Activated T-helper 1 cell treated with Interleukin-2 at 50 U/mL for 16 hours (primary cell): ENCODE data around the gene ZNF808.
A peak's percentile ranks its signal among the peaks of the same experiment; 100 is the strongest.
"Not testable (repeated sequence)": the region's sequence is repeated elsewhere in the genome, so short reads cannot be mapped to it uniquely, and the experiment has no call there.

Source experiments
- DNase-seq: peaks from one replicate; pipeline ENCODE4 v3.0.0-alpha.2; 2020; ENCODE audit warnings: low read depth

The ZNF808 gene

DNA sequence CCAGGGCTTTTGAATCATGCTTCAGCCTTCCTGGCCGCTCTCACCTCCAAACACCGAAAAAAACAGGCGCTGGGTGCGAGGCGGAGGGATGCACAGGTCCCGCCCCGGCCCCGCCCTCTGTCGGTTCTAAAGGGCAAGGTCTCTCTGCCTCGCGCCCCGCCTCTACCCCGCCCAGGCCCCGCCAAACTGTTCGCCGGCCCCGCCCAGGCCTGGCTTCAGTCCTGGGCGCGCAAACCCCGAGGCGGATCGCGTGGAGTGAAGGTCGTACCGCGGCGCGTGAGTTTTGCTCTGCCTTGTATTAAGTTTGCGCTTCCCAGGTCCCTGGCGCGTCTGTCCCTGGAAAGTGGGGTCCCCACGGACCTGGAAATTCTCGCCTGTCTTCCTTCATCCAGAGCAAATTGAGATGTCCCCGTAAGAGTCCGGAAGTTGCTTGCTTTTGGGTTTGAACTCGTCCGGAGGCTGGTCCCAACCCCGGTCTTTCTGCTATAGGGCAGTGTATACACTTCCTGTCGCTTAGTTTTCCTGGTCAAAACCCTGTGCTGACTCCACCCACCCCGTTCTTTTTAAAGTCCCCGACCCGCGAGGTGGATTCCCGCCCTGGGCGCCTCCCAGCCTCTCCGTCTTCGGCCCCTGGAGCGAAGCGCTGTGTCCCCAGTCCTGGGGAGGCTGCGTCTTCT, 8.4 kb downstream of the ZNF808 start:
- peak; percentile 86 for DNase-seq

DNA sequence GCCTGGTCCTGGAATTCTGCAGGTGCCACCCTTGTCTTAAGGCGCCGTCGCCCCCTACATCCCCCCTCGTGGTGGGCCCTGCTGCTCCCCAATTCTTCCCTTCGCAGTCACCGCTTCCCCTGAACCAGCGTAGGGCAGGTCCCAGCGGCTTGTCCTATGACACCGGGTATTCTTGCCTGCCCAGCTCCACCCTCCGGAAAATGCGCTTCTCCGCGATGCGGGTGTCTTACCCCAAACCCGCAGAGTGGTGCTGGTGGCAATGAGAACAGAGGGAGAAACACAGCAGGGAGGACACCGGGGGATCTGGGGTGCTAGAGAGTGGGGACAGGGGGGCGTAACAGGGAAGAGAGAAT, 9.0 kb downstream of the ZNF808 start:
- peak; percentile 24 for DNase-seq

DNA sequence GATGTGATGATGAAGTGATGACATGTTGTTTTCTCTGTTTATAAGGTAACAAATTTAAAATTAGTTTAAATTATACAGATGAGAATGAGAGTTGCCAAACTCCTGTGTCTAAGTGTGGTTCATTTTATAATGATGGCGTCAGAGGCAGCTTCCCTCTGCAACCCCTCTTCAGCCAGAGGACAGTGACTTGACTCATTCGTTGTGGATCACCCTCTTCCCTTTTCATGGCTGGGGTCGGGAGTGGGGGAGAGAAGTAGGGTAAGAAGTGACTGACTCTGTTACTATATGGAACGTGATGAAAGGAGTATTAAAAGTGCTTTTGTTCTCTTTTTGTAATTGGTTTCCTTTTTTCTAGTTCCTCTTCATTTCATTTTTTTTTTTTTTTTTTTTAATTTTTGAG, 11.3 kb downstream of the ZNF808 start:
- DNase-seq = not testable (repeated sequence)

DNA sequence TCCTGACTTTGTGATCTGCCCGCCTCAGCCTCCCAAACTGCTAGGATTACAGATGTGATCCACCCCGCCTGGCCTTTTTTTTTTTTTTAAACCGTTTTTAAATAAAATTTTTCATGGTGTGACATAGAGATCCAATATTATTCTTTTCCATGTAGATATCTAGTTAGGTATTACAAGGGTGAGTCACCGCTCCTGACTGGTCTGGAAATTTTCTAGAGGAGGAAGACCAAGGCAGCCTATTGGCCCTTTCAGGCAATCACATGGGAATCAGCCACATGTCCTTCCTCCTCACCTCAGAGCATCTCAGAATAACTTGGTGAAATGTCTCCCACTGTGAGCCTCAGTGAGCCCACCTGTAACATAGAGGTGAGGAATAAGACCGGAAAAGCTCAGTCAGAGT, 13.7 kb downstream of the ZNF808 start:
- DNase-seq = not testable (repeated sequence)

DNA sequence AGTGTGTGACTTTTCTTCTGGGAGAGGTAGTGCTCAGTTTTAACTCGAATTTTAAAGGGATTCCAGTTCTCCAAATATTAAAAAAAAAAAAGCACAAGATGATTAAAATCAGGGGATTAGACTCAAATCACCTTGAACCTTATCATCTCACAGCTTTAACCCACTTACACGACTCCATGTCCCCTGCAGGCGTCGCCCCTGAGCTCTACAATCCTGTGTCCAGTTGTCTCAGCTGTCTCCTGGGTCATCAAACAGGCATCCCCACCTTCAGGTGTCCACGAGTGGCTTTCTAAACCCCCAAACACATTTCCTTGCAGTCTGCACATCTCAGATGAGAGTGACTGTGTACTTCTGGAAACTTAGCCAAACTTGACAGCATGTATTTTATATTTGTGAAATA, 14.1 kb downstream of the ZNF808 start:
- no peak for DNase-seq

DNA sequence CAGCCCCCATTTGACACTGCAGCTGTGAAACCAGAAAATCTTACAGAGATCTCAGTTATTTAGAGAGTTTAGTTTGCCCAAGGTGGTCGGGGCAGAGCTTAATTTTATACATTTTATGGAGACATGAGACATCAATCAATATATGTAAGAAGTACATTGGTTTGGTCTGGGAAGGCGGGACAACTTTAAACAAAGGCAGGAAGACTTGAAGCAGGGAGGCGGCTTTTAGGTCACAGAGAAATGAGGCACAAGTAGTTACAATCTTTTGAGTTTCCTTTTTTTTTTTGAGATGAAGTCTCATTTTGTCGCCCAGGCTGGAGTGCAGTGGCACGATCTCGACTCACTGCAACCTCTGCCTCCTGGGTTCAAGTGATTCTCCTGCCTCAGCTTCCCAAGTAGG, 15.1 kb downstream of the ZNF808 start:
- DNase-seq = not testable (repeated sequence)

DNA sequence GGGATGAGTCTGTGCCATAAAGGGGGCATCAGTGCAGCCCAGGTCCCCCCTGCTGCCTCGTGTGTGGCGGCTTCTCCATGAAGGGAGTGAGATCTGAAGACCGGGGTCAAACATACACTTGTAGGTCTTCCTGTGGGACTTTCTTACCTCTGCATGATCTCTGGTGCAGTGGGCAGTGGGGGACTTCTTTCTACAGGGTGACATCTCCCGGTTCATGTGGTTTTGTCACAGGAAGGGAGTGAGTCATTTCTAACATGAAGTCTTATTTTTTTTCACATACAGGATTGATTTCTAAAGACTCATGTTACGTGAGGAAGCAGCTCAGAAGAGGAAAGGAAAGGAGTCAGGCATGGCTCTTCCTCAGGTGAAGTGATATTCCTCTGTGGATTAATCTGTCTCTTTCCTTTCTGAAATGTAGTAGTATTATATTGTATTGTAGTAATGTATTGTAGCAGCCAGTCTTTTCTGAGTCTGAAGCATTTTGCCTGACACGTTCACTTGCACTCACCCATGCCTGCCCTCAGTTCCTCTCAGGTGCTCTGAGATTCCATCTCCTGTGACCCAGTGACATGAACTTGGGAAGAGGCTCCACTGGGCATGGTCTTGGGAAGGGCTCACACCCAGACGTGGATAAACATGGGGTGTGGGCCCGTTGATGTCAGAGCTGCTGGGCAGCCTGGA, 15.7 kb downstream of the ZNF808 start:
- DNase-seq = no peak

DNA sequence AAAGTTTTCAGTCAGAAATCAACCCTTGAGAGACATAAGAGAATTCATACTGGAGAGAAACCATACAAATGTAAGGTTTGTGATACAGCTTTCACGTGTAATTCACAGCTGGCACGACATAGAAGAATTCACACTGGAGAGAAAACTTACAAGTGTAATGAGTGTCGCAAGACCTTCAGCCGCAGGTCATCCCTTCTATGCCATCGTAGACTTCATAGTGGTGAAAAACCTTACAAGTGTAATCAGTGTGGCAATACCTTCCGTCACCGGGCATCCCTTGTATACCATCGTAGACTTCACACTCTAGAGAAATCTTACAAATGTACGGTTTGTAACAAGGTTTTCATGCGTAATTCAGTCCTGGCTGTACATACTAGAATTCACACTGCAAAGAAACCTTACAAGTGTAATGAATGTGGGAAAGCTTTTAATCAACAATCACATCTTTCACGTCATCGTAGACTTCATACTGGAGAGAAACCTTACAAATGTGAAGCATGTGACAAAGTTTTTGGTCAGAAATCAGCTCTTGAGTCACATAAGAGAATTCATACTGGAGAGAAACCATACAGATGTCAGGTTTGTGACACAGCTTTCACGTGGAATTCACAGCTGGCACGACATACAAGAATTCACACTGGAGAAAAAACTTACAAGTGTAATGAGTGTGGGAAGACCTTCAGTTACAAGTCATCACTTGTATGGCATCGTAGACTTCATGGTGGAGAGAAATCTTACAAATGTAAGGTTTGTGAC, 26.9 kb downstream of the ZNF808 start:
- no peak for DNase-seq

DNA sequence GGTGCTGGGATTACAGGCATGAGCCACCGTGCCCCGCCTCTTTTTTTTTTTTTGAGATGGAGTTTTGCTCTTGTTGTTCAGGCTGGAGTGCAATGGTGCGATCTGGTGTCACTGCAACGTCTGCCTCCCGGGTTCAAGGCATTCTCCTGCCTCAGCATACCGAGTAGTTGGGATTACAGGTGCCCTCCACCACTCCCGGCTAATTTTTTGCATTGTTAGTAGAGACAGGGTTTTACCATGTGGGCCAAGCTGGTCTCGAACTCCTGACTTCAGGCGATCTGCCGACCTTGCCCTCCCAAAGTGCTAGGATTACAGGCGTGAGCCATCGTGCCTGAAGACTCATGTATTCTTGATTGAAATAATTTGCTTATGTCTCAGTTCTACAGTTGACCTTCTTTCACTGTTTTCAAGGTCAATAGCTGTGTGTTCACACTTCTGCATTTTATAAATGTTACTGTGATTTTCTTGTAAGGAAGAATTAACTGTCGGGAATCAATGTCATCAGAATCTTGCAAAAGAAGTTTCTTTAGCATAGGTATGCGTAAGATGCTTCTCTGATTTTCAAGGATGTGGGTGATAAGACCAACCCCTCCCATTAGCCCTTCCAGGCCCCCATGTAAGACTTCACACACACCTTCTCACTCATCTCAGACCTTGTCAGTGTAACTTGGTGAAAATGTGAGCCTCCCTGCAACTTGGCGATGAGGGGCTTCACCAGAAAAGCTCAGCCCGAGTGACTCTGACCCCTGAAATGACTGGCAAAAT, 29.9 kb downstream of the ZNF808 start:
- no peak for DNase-seq

DNA sequence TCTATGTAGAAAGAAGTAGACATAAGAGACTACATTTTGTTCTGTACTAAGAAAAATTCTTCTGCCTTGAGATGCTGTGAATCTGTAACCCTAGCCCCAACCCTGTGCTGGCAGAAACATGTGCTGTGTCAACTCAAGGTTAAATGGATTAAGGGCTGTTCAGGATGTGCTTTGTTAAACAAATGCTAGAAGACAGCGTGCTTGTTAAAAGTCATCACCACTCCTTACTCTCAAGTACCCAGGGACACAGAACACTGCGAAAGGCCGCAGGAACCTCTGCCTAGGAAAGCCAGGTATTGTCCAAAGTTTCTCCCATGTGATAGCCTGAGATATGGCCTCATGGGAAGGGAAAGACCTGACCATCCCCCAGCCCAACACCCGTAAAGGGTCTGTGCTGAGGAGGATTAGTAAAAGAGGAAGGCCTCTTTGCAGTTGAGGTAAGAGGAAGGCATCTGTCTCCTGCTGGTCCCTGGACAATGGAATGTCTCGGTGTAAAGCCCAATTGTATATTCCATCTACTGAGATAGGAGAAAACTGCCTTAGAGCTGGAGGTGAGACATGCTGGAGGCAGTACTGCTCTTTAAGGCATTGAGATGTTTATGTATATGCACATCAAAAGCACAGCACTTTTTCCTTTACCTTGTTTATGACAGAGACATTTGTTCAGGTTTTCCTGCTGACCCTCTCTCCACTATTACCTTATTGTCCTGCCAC, 31.4 kb downstream of the ZNF808 start:
- not testable (repeated sequence) for DNase-seq

DNA sequence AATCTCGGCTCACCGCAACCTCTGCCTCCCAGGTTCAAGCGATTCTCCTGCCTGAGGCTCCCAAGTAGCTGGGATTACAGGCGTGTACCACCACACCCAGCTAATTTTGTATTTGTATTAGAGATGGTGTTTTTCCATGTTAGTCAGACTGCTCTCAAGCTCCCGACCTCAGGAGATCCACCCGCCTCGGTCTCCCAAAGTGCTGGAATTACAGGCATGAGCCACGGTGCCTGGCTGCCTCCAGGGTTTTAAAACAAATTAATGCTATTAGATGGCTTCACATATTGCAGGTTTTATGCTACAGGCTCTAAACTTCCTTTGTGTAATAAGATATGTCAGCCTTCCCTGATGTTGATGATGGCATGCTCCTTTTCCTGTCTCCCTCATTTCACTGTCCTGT, 34.1 kb downstream of the ZNF808 start:
- not testable (repeated sequence) for DNase-seq

DNA sequence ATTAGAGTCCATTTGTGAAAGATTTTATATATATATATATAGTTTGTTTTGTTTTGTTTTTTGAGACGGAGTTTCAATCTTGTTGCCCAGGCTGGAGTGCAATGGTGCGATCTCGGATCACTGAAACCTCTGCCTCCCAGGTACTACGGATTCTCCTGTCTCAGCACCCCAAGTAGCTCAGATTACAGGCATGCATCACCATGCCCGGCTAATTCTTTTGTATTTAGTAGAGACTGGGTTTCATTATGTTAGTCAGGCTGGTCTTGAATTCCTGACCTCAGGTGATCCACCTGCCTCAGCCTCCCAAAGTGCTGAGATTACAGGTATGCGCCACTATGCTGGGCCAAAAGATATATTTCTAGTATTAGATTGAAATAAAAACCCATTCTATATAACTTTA, 38.7 kb downstream of the ZNF808 start:
- no peak for DNase-seq

DNA sequence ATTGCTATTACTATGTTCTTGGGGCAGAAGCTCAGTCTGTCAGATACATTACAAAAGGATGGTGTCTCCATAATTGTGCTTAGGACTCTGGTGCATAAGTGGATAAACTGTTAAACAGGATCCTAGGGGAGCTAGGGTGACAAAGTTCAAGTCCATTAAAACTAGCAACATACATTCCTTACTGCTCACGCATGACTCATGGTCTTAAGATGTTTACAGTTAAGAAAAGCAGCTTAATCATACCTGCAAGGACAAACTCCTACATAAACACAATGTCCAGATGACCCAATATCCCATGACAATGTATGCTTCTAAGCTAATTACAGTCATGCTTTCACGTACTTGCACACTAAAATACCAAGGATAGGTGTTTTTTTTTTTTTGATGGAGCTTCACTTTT, 39.1 kb downstream of the ZNF808 start:
- no peak for DNase-seq

DNA sequence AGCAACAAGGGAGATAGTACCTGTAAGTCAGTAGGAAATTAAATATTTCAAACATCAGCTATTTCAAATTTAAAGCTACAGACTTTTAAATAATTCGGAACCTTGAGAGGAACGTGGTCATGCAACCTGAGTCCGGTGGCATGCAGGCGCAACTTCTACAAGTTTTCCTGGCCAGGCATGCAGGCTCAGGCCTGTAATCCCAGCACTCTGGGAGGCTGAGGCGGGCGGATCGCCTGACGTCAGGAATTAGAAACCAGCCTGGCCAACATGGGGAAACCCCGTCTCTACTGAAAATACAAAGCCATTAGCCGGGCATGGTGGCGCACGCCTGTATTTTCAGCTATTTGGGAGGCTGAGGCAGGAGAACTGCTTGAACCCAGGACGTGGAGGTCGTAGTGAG, 40.5 kb downstream of the ZNF808 start:
- DNase-seq = no peak

DNA sequence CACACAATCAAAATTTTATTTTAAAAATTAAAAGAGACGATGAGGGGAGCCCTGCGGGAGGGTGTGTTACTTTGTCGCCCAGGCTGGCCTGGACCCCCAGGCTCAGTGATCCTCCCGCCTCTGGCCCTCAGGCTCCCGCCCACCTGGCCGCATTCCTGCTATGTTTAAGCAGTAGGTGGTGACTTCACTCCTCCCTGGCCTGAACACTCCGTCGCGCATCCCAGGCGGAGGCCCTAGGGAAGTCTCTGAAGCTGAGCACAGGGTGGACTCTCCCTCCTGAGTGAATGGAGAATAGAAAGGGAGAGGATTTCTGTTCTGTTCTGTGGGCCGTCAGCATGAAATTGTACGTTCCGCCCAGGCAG, 42.2 kb downstream of the ZNF808 start:
- not testable (repeated sequence) for DNase-seq

DNA sequence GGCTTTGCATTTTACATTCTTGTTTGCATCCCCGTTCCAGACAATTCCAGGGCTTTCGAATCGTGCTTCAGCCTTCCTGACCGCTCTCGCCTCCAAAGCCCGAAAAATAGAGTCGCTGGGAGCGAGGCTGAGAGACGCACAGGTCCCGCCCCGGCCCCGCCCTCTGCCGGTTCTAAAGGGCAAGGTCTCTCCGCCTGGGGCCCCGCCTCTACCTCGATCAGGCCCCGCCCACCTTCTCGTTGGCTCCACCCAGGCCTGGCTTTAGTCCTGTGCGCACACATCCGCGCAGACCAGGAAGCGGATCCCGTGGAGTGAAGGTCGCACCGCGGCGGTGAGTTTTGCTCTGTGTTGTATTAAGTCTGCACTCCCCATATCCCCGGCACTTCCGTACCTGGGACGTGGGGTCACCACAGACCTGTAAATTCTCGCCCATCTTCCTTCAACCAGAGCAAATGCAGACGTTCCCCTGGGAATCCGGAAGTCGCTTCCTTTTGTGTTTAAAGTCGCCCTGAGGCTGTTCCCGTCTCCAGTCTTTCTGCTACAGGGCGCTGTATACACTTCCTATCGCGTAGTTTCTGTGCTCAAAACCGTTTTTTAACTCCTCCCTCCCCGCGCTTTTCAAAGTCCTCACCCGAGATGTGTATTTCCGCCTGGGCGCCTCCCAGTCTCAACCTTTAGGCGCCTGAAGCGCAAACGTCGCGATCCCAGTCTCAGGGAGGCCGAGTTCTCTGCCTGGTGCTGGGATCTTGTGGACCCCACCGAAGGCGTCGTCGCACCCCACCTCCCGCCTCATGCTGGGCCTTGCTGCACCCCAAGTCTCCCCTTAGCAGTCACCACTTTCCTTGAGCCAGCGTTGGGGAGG, 42.8 kb downstream of the ZNF808 start, which contains the start of gene ZNF701:
Gene ZNF701 (plus strand): TSS at position 288 of the 862 bp plus-strand sequence. CDS start 3,861 bp downstream, outside the sequence.
- peak; percentile 91 for DNase-seq

DNA sequence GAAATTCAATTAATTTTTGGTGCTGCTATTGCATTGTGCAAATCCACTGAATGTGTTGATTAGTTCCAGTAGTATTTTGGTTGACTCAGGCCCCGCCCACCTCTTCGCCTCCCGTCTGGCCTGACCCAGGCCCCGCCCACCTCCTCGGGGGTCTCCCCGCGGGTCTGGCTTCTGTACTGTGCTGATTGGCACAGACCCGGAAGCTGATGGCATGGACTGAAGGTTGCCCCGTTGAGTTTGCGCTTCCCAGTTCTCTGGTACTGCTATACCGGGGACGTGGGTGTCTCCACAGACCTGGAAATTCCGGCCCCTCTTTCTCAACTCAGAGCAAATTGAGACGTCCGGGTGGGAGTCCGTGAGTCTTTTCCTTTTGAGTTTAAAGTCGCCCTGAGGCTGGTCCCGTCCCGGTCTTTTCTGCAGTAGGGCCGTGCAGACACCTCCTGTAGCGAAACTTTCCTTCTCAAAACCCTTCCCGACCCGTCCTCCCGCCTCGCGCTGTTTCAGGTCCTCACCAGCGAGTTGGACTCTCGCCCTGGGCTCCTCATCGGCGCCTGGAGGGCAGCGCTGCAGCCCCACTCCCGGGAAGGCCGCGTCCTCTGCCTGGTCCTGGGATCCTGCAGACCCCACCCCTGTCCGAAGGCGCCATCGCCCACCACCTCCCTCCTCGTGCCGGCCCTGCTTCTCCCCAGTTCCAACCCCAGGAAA, 57.4 kb downstream of the ZNF808 start:
- DNase-seq = no peak

DNA sequence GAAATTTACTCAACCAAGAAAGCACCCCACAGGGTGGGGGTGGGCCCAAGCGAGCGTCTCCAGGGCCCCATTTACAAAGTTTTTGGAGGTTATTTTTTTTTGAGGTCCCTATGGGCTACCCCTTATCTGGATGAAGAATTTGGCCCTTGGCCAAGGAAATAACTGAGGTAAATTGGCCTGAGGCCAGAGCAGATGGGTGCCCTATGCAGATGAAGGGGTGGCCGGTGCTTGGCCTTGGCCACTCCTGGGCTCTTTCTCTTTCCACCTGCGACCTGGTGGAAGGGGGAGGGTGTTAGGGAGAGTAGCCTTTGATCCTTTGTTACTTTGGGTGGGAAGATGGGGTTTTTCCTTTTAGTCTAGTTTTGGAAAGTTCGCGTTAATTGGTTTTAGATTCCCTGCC, 58.1 kb downstream of the ZNF808 start:
- DNase-seq = no peak

DNA sequence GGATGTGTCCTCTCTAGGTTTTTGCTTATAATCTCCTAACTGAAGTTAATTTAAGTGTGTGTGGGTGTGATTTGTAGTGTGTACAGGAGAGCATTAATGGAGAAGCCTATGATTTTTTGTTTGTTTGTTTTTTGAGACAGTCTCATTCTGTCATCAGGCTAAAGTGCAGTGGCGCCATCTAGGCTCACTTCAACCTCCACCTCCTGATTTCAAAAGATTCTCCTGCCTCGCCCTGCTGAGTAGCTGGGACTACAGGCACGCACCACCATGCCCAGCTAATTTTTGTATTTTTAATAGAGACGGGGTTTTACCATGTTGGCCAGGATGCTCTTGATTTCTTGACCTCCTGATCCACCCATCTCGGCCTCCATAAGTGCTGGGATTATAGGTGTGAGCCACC, 63.3 kb downstream of the ZNF808 start:
- no peak for DNase-seq

DNA sequence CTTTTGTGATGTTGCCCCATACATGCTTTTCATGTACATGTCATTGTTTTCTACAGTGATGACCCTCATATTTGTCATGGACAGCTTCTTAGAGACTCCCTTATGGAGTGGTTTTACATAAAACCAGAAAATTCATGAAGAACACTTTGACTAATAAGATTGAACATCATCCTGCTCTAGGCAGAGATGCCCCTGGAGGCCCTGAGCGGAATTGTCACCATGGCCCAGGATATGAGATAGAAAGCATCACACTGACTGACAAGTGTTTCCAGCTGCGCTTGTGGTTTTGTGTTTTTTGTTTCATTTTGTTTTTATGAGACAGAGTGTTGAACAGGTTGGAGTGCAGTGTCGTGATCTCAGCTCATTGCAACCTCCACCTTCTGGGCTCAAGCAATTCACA, 64.8 kb downstream of the ZNF808 start:
- DNase-seq = no peak
